ENCODE data around the gene GLDC.

GLDC gene

GRCh38 chr9:6490863-6491262 lies 154.7 kb downstream of the GLDC start:
- no peak for DNase-seq

GRCh38 chr9:6489099-6489498 lies 156.4 kb downstream of the GLDC start:
- DNase-seq = no peak

DNA sequence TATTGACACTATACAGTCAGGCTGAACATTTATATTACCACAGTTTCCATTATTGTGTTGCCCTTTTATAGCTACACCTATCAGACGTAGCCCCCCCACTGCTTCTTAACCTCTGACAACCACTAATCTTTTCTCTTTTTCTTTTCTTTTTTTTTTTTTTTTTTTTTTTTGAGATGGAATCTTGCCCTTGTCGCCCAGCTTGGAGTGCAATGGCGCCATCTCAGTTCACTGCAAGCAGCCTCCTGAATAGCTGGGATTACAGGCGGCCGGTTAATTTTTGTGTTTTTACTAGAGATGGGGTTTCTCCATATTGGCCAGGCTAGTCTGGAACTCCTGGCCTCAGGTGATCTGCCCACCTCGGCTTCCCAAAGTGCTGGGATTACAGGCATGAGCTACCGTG lies 157.1 kb downstream of the GLDC start:
- DNase-seq = no peak

DNA sequence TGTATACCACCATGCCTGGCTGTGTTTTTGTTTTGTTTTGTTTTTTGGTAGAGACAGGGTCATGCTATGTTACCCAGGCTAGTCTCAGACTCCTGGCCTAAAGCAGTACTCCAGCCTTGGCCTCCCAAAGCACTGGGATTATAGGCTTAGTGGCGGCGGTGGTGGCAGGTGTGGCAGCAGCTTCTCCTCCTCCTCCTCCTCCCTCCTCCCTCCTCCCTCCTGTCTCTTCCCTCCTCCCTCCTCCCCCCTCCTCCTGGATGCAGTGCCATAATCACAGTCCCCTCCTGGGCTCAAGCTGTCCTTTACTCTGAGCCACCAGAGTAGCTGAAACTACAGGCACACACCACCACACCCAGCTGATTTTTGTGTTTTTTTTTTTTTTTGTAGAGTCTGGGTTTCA lies 161.3 kb downstream of the GLDC start:
- DNase-seq = no peak
